ENCODE data around the gene KHDRBS1.

DNA sequence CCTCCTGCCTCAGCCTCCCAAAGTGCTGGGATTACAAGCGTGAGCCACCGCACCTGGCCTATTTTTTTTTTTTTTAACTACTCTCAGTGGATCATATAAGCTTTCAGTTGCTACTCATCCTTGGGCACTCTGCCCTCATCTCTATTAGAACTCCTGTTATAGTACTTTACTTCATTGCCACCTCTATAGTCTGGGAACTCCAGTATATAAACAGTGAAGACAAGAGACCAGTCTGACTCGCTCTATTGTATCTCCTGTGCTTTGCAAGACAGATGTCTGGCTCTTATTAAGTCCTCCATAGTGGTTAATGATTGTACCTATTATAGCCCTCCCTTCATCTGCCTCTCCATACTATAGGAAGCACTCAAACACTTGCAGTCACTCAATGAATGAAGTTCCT, 15.1 kb downstream of the KHDRBS1 start:
- TF ChIP-seq GATA2 (IDR thresholded peaks at IDR 0.05; ENCODE audit: low read depth, low read length) (no peak), GATA3 (IDR thresholded peaks at IDR 0.05; ENCODE audit: low read depth, low read length) (no peak)

Measured in SH-SY5Y (cell line).